SU-DHL-6 (cell line): ENCODE data around the gene TOX2.
A peak's percentile ranks its signal among the peaks of the same experiment; 100 is the strongest.

Experiments
- H2AFZ ChIP-seq: fragments of 200-600 bp; sonication (generic); 2 replicates; pipeline ENCODE4 v1.6.1; 2014; ENCODE audit warnings: low read depth, mild to moderate bottlenecking, moderate library complexity, mixed read lengths, antibody characterized with exemption, low read length; ENCODE audit not compliant: severe bottlenecking
- H3F3A ChIP-seq: fragments of 200-600 bp; shearing (Covaris generic); 2 replicates; pipeline ENCODE4 v1.6.0; 2016; ENCODE audit warnings: antibody characterized with exemption, mild to moderate bottlenecking; ENCODE audit not compliant: insufficient read depth
- H3K27ac ChIP-seq: fragments of 200-600 bp; sonication (generic); 2 replicates; pipeline ENCODE4 v1.5.1; 2016; ENCODE audit warnings: low read depth, mild to moderate bottlenecking, low read length, moderate library complexity, mixed read lengths
- H3K27me3 ChIP-seq: fragments of 200-600 bp; sonication (generic), shearing (Covaris generic); 2 replicates; pipeline ENCODE4 v1.6.0; 2014; ENCODE audit warnings: mild to moderate bottlenecking, low read length
- H3K36me3 ChIP-seq: fragments of 200-600 bp; sonication (generic); 2 replicates; pipeline ENCODE4 v1.6.1; 2014; ENCODE audit warnings: mild to moderate bottlenecking, low read length, mixed read lengths
- H3K4me2 ChIP-seq: fragments of 300-600, 200-600 bp; shearing (Covaris generic), sonication (generic); 2 replicates; pipeline ENCODE4 v1.6.0; 2014; ENCODE audit warnings: low read length, low read depth, mild to moderate bottlenecking; ENCODE audit not compliant: poor library complexity, severe bottlenecking
- H3K4me3 ChIP-seq: fragments of 200-600 bp; sonication (generic); 2 replicates; pipeline ENCODE4 v1.5.1; 2014; ENCODE audit warnings: antibody characterized with exemption, low read length, mild to moderate bottlenecking, mixed read lengths; ENCODE audit not compliant: insufficient read depth, poor library complexity, severe bottlenecking
- H3K79me2 ChIP-seq: fragments of 200-600 bp; sonication (generic); 2 replicates; pipeline ENCODE4 v1.6.1; 2014; ENCODE audit warnings: mild to moderate bottlenecking, low read length, moderate library complexity; ENCODE audit not compliant: insufficient read depth
- H3K9ac ChIP-seq: fragments of 200-600 bp; sonication (generic); 2 replicates; pipeline ENCODE4 v1.7.0; 2014; ENCODE audit warnings: mild to moderate bottlenecking, low read length
- H3K9me2 ChIP-seq: fragments of 200-600 bp; sonication (generic); replicated peaks from 2 replicates; pipeline ENCODE4 v1.6.1; 2014; ENCODE audit warnings: low read length; ENCODE audit not compliant: insufficient read depth
- H3K9me3 ChIP-seq: fragments of 200-600 bp; sonication (generic); 2 replicates; pipeline ENCODE4 v1.6.1; 2014; ENCODE audit warnings: low read length, mixed read lengths; ENCODE audit not compliant: insufficient read depth
- H4K20me1 ChIP-seq: fragments of 200-600 bp; sonication (generic); 2 replicates; pipeline ENCODE4 v1.6.1; 2014; ENCODE audit warnings: low read depth, mild to moderate bottlenecking, antibody characterized with exemption, low read length, moderate library complexity, mixed read lengths
- CTCF ChIP-seq: fragments of 200-600 bp; sonication (generic); IDR thresholded peaks from one replicate; pipeline ENCODE4 v1.5.1; 2017; ENCODE audit warnings: antibody characterized with exemption, mild to moderate bottlenecking, low read length, moderate library complexity; ENCODE audit not compliant: insufficient read depth, poor library complexity, severe bottlenecking
- EZH2phosphoT487 ChIP-seq: fragments of 200-600 bp; sonication (generic), shearing (Covaris generic); conservative IDR thresholded peaks from 2 replicates; pipeline ENCODE4 v1.6.1; 2018; ENCODE audit warnings: mild to moderate bottlenecking, antibody characterized with exemption, low read length, moderate library complexity, mixed read lengths

TOX2 gene

GRCh38 chr20:44091026-44091425, 176.4 kb downstream of the TOX2 start:
- TF ChIP-seq EZH2phosphoT487 (no peak), CTCF (no peak)
- H3K9ac ChIP-seq = no peak overlapping the region

GRCh38 chr20:44092551-44093248, 178.0 kb downstream of the TOX2 start:
- H3K36me3 ChIP-seq = no peaks in the 10 kb centered on the region
- H3F3A ChIP-seq = no peaks in the 10 kb centered on the region
- no peaks in the 10 kb centered on the region for H3K79me2 ChIP-seq
- no peaks in the 10 kb centered on the region for H4K20me1 ChIP-seq
- H3K9me3 ChIP-seq = no peaks in the 10 kb centered on the region
- H3K27ac ChIP-seq = no peak overlapping the region
- no peak overlapping the region for H2AFZ ChIP-seq
- no peaks in the 10 kb centered on the region for H3K9me2 ChIP-seq
- TF ChIP-seq CTCF (peak; percentile 39), EZH2phosphoT487 (no peak)
- H3K4me2 ChIP-seq = no peak overlapping the region
- no peaks in the 10 kb centered on the region for H3K27me3 ChIP-seq
- no peak overlapping the region for H3K9ac ChIP-seq
- no peak overlapping the region for H3K4me3 ChIP-seq

More at GRCh38 chr20:44091026-44091425, 176.4 kb downstream of the TOX2 start:
- Histone ChIP-seq H3K4me2 (no peak overlapping the region), H3F3A (no peaks in the 10 kb centered on the region), H3K79me2 (no peaks in the 10 kb centered on the region), H3K36me3 (no peaks in the 10 kb centered on the region), H3K9me3 (no peaks in the 10 kb centered on the region), H3K27ac (no peak overlapping the region), H2AFZ (no peak overlapping the region), H4K20me1 (no peaks in the 10 kb centered on the region), H3K9me2 (no peaks in the 10 kb centered on the region), H3K4me3 (no peak overlapping the region), H3K27me3 (no peaks in the 10 kb centered on the region)

GRCh38 chr20:44093249-44093582, 178.6 kb downstream of the TOX2 start:
- no peaks in the 10 kb centered on the region for H3K27me3 ChIP-seq
- H3K9me3 ChIP-seq = no peaks in the 10 kb centered on the region
- H3K4me3 ChIP-seq = no peak overlapping the region
- H3K27ac ChIP-seq = no peak overlapping the region
- H2AFZ ChIP-seq = no peak overlapping the region
- no peaks in the 10 kb centered on the region for H3K79me2 ChIP-seq
- no peak overlapping the region for H3K4me2 ChIP-seq
- no peak overlapping the region for H3K9ac ChIP-seq
- TF ChIP-seq EZH2phosphoT487 = no peak
- TF ChIP-seq CTCF = no peak
- H4K20me1 ChIP-seq = no peaks in the 10 kb centered on the region
- no peaks in the 10 kb centered on the region for H3F3A ChIP-seq
- H3K9me2 ChIP-seq = no peaks in the 10 kb centered on the region
- no peaks in the 10 kb centered on the region for H3K36me3 ChIP-seq
